ENCODE results near the gene ANKH.

GRCh38 chr5:14810282-14810681, 61.3 kb downstream of the ANKH start:
- no peak for TF ChIP-seq CTCF (conservative IDR thresholded peaks at IDR 0.05)
- TF ChIP-seq EZH2 (IDR thresholded peaks at IDR 0.05; ENCODE audit: low read depth): no peak
